ENCODE results near the gene UFSP2.

UFSP2 gene

GRCh38 chr4:185359767-185360446, 65.9 kb downstream of the UFSP2 start:
- no peak for DNase-seq (ENCODE audit: low spot score)
- in situ Hi-C loops (cut with MboI; ENCODE audit: low sequenced_read_pairs, unreplicated experiment), result no loop called here

GRCh38 chr4:185358959-185359358, 66.8 kb downstream of the UFSP2 start:
- in situ Hi-C loops (cut with MboI; ENCODE audit: low sequenced_read_pairs, unreplicated experiment), result no loop called here
- DNase-seq (ENCODE audit: low spot score), result no peak
- TF ChIP-seq, protein P1, sequence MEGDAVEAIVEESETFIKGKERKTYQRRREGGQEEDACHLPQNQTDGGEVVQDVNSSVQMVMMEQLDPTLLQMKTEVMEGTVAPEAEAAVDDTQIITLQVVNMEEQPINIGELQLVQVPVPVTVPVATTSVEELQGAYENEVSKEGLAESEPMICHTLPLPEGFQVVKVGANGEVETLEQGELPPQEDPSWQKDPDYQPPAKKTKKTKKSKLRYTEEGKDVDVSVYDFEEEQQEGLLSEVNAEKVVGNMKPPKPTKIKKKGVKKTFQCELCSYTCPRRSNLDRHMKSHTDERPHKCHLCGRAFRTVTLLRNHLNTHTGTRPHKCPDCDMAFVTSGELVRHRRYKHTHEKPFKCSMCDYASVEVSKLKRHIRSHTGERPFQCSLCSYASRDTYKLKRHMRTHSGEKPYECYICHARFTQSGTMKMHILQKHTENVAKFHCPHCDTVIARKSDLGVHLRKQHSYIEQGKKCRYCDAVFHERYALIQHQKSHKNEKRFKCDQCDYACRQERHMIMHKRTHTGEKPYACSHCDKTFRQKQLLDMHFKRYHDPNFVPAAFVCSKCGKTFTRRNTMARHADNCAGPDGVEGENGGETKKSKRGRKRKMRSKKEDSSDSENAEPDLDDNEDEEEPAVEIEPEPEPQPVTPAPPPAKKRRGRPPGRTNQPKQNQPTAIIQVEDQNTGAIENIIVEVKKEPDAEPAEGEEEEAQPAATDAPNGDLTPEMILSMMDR (IDR thresholded peaks at IDR 0.05; ENCODE audit: borderline replicate concordance, control extremely low read depth, extremely low read depth, insufficient read depth, missing control alignments), result no peak

More at GRCh38 chr4:185359767-185360446, 65.9 kb downstream of the UFSP2 start:
- TF ChIP-seq, protein P1 (IDR thresholded peaks at IDR 0.05; ENCODE audit: borderline replicate concordance, control extremely low read depth, extremely low read depth, insufficient read depth, missing control alignments), result no peak

DNA sequence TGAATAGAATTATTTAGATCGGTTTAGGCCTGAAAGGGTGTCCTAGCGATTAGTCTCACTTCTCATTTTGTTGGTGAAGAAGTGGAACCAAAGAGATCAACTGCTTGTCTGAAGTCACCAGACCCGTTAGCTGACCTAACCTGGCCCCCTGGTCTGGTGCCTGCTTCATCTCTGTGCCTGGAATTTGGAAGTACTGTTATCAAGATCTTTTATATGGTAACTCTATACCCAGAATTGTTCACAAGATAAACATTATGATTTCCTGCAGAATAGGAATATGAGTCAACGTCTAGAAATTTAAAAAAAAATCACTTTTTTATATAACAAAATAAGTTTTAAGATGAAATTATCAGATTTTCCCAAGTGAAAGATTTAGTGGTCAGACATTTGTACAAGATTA, 67.2 kb downstream of the UFSP2 start:
- TF ChIP-seq, protein P1 (IDR thresholded peaks at IDR 0.05; ENCODE audit: borderline replicate concordance, control extremely low read depth, extremely low read depth, insufficient read depth, missing control alignments), result no peak
- in situ Hi-C loops (cut with MboI; ENCODE audit: low sequenced_read_pairs, unreplicated experiment), result no loop called here
- DNase-seq (ENCODE audit: low spot score), result no peak

DNA sequence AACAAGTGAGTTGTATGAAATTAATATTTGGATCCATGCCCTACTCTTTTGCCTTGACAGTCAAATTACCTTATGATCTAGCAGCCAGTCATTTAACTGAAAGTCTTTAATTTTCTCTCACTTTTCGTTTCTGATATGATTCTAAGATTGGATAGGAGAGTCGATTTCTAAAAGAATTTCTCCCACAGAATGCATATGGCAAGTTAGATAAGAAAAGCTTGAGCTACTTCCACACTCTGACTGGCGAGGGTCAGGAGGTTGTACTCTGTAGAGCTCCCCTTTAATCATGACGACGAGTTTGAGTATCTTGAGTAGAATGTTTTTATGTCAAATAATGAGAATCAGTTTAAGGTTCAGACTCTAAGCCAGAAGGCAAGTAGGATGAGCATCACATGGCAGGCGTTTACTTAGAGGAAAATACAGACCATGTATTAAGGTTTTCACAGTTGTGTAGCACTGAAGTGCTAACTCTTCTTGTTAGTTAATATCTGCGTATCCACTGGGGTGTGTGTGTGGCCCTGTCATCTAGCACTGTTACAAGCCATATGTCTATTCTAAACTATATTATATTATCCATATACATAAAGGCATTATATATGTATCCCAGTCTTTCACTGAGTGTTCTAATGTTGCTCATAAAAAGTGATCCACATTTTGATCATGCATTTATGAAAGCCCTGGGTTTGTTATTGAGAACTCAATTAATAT, 67.9 kb downstream of the UFSP2 start:
- in situ Hi-C loops (cut with MboI; ENCODE audit: low sequenced_read_pairs, unreplicated experiment), result no loop called here
- no peak for DNase-seq (ENCODE audit: low spot score)
- TF ChIP-seq, protein P1 (IDR thresholded peaks at IDR 0.05; ENCODE audit: borderline replicate concordance, control extremely low read depth, extremely low read depth, insufficient read depth, missing control alignments), result no peak

DNA sequence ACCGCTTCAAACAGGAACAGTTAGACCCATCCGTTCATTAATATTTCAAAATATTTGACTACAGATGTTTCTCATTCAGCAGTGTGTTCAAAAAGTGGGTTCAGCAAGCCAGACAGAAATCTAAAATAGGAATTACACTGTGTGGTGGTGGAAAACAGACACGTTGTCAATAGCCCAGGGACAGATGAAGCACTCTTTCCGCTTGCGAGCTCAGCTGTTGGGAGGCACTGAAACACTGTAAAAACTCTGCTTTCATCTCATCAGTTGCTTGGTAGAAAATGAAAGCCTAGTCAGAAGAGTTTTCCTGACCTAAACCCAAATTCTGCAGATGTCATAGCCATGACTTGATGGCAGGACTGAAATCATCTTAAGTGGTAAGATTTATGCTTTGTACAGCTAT, 68.6 kb downstream of the UFSP2 start:
- TF ChIP-seq, protein P1 (IDR thresholded peaks at IDR 0.05; ENCODE audit: borderline replicate concordance, control extremely low read depth, extremely low read depth, insufficient read depth, missing control alignments), result no peak
- in situ Hi-C loops (cut with MboI; ENCODE audit: low sequenced_read_pairs, unreplicated experiment), result no loop called here
- no peak for DNase-seq (ENCODE audit: low spot score)

GRCh38 chr4:185352741-185353140, 73.0 kb downstream of the UFSP2 start:
- in situ Hi-C loops (cut with MboI; ENCODE audit: low sequenced_read_pairs, unreplicated experiment), result no loop called here
- DNase-seq (ENCODE audit: low spot score), result no peak
- TF ChIP-seq, protein P1 (IDR thresholded peaks at IDR 0.05; ENCODE audit: borderline replicate concordance, control extremely low read depth, extremely low read depth, insufficient read depth, missing control alignments), result no peak
